Epithelial cell of proximal tubule (primary cell): ENCODE measurements around the gene CLDN22. TPM values are rescaled to one million over a fixed set of nuclear protein-coding genes. Genes with fewer than 3 reads are reported as not detected.

Source experiments
- DNase-seq: peaks from one replicate; pipeline ENCODE4 v3.0.0-alpha.2; 2011; ENCODE audit warnings: low read depth
- H3K4me3 ChIP-seq: 2 replicates; pipeline ENCODE4 v1.5.1; 2011; ENCODE audit warnings: low read depth, mild to moderate bottlenecking, low read length
- CTCF ChIP-seq: conservative IDR thresholded peaks from 2 replicates; pipeline ENCODE4 v1.5.1; 2012; ENCODE audit warnings: low read depth, mild to moderate bottlenecking, low read length
- total RNA-seq: library from RNA; depleted of rRNA; stranded (reverse); fragments of >200 nt; gene quantifications from 2 replicates; pipeline ENCODE4 v1.2.3, GENCODE V29; 2015

Gene CLDN22
- total RNA-seq, 1 donor from 2014 or later, result not detected

DNA sequence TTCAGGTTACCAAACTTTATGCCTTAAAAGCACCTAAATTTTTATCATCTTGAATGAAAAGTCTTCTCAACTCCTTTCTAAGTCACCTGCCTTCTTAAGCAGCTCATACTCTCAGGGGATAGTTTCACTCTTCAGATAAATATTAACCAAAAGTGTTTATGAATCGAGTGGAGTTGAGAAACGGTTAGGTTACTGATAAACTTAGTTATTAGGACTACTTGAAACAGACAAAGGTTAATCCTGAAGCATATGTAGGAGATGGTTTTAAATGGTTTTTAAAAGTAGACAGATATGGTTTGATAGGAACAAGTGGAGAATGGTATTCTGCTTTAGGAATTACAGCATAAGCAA is 32.8 kb downstream of the CLDN22 start:
- peak overlapping the region; percentile 26 for H3K4me3 ChIP-seq
- no peak for TF ChIP-seq CTCF
- DNase-seq, result peak; percentile 90

- DNase-seq, result no peak
- TF ChIP-seq CTCF, result peak; percentile 26
Observed at GRCh38 chr4:183286590-183287308, 33.3 kb downstream of the CLDN22 start.

GRCh38 chr4:183285886-183286285 is 34.2 kb downstream of the CLDN22 start:
- DNase-seq, result no peak
- no peak overlapping the region for H3K4me3 ChIP-seq
- no peak for TF ChIP-seq CTCF

More at GRCh38 chr4:183286590-183287308, 33.3 kb downstream of the CLDN22 start:
- H3K4me3 ChIP-seq, result no peak overlapping the region

- DNase-seq, result no peak
- no peak overlapping the region for H3K4me3 ChIP-seq
- no peak for TF ChIP-seq CTCF
Observed at GRCh38 chr4:183284965-183285364, 35.1 kb downstream of the CLDN22 start.

DNA sequence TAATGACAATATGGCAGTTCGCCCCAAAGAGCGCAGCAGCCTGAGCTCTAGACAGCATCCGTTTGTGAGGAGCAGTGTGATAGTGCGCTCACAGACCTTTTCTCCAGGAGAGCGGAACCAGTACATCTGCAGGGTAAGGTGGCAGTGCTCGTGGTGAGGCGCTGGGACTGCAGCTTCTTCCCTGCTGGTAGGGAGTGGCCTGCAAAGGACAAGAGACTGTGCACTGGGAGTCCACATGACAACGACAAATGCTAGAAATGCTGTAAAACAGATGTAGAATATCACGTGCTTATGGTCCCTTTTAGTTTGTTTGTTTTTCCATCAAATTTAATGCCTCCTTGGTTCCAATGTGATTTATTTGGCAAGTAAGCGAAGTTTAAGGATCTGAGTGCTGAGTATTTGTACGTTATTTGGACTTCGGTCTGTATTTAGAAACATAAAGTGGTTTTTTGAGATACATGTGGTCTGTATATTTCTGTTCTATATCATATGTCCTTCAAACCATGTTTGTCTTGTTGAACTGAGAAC is 35.8 kb downstream of the CLDN22 start:
- no peak for DNase-seq
- TF ChIP-seq CTCF, result no peak
- no peak overlapping the region for H3K4me3 ChIP-seq

DNA sequence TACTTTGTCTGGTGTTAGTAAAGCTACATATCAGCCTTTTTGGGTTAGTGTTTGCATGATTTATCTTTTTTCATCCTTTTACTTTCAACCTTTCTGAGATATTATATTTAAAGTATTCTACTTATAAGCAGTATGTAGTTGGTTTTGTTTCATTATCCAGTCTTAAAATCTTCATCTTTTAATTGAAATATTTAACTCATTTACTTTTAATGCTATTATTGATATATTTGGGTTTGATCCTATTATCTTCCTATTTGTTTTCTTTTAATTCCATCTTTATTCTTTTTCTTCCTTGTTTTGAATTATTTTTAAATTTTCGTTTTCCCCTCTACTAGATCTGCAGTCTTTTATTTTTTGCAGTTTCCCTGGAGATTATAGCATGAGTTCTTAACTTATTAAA is 44.0 kb downstream of the CLDN22 start:
- H3K4me3 ChIP-seq, result no peak overlapping the region
- no peak for DNase-seq
- no peak for TF ChIP-seq CTCF

- DNase-seq, result no peak
- H3K4me3 ChIP-seq, result no peak overlapping the region
- TF ChIP-seq CTCF, result no peak
Observed at GRCh38 chr4:183272384-183272783, 47.7 kb downstream of the CLDN22 start.
